Endothelial cell of umbilical vein (primary cell): Measurements from ENCODE around the gene REEP3.

ENCODE experiments used
- CTCF ChIP-seq, 2 donors: IDR thresholded peaks; 1 replicate in 1 of 2; 2 replicates in 1 of 2; pipeline ENCODE4 v1.5.1; 2011; ENCODE audit warnings: low read length in 2 of 2, mild to moderate bottlenecking in 2 of 2, moderate library complexity in 2 of 2, control low read depth in 1 of 2, inconsistent platforms in 1 of 2, low read depth in 1 of 2; ENCODE audit not compliant: insufficient read depth in 1 of 2; ENCODE audit errors: extremely low read depth in 1 of 2
- EZH2 ChIP-seq: IDR thresholded peaks from 2 replicates; pipeline ENCODE4 v1.6.1; 2012; ENCODE audit warnings: borderline replicate concordance, low read depth, mild to moderate bottlenecking, moderate library complexity, low read length, inconsistent platforms; ENCODE audit not compliant: severe bottlenecking
- GATA2 ChIP-seq: IDR thresholded peaks from 2 replicates; pipeline ENCODE4 v1.7.0; 2011; ENCODE audit warnings: low read depth, mild to moderate bottlenecking, moderate library complexity, mixed read lengths, low read length; ENCODE audit not compliant: insufficient read length, insufficient read depth
- JUN ChIP-seq: IDR thresholded peaks from 2 replicates; pipeline ENCODE4 v1.6.1; 2011; ENCODE audit warnings: borderline replicate concordance, low read depth; ENCODE audit not compliant: insufficient read length, insufficient read depth
- MAX ChIP-seq: IDR thresholded peaks from 2 replicates; pipeline ENCODE4 v1.6.1; 2011; ENCODE audit not compliant: insufficient read depth, insufficient read length
- MYC ChIP-seq: IDR thresholded peaks from one replicate; pipeline ENCODE4 v1.6.1; 2011; ENCODE audit warnings: mild to moderate bottlenecking, low read depth, low read length
- POLR2A ChIP-seq: IDR thresholded peaks from 2 replicates; pipeline ENCODE4 v1.6.1; 2012; ENCODE audit warnings: low read depth, mild to moderate bottlenecking, control low read depth, low read length
- POLR2AphosphoS5 ChIP-seq: IDR thresholded peaks from 2 replicates; pipeline ENCODE4 v1.6.1; 2012; ENCODE audit warnings: low read depth, mild to moderate bottlenecking, control low read depth, low read length, moderate library complexity; ENCODE audit not compliant: insufficient read depth

- TF ChIP-seq CTCF (IDR thresholded peaks at IDR 0.05; ENCODE audit: extremely low read depth in 1 of 2, insufficient read depth in 1 of 2, low read depth in 1 of 2, low read length in 2 of 2) (no peak), EZH2 (no peak), MYC (no peak), POLR2A (no peak), POLR2AphosphoS5 (no peak), MAX (no peak), JUN (no peak), GATA2 (no peak)
Observed at GRCh38 chr10:63645195-63645594, 124.0 kb downstream of the REEP3 start.
